GM12801 (cell line): ENCODE results near the gene R3HDML.

ENCODE experiments used
- TF ChIP-seq, protein P1 (sequence below): IDR thresholded peaks from one replicate; pipeline ENCODE4 v1.5.1; 2011; ENCODE audit warnings: control low read depth; ENCODE audit not compliant: insufficient read length; ENCODE audit errors: extremely low read depth

R3HDML gene

GRCh38 chr20:44335675-44336074 is 1.2 kb upstream of the R3HDML start:
- TF ChIP-seq, protein P1, sequence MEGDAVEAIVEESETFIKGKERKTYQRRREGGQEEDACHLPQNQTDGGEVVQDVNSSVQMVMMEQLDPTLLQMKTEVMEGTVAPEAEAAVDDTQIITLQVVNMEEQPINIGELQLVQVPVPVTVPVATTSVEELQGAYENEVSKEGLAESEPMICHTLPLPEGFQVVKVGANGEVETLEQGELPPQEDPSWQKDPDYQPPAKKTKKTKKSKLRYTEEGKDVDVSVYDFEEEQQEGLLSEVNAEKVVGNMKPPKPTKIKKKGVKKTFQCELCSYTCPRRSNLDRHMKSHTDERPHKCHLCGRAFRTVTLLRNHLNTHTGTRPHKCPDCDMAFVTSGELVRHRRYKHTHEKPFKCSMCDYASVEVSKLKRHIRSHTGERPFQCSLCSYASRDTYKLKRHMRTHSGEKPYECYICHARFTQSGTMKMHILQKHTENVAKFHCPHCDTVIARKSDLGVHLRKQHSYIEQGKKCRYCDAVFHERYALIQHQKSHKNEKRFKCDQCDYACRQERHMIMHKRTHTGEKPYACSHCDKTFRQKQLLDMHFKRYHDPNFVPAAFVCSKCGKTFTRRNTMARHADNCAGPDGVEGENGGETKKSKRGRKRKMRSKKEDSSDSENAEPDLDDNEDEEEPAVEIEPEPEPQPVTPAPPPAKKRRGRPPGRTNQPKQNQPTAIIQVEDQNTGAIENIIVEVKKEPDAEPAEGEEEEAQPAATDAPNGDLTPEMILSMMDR: no peak

DNA sequence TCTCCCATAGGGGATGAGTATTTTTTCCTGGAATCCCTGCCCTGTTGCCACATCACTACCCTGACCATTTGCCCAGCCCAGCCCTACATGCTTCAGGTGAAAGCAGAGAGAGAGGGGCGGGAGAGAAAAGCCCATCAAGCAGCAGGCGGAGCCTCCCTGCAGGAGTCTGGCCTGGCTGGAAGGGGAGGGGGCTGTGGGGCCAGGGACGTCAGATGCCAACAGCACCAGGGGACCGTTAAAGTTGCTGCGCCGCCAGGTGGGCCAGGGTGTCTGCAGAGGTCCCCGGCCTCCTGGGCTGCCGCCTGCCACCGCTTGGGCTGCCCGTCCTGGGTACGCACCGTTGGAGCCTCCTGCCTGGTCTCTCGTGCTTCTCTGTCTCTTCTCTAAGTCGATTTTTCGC is 757 bp upstream of the R3HDML start:
- TF ChIP-seq, protein P1: no peak

GRCh38 chr20:44342248-44342647 is 5.4 kb downstream of the R3HDML start:
- TF ChIP-seq, protein P1: no peak

- TF ChIP-seq, protein P1: no peak
Observed at GRCh38 chr20:44343162-44343675, 6.4 kb downstream of the R3HDML start.

DNA sequence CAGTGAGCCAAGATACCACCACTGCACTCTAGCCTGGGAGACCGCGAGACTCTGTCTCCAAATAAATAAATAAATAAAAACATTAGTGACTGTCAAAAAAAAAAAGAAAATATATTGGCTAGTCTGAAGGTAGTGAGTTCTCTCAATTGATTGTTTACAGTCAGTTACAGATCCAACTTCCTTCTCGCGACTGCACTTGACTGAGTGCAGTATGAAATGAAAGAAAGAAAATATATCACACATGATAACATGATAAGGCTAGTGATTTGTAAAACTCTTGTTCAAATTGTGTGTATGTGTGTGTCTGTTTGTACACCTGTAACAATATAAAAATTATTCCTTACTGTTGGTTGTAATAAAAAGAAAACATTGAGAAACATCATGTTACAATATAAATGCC is 7.9 kb downstream of the R3HDML start:
- TF ChIP-seq, protein P1: no peak

DNA sequence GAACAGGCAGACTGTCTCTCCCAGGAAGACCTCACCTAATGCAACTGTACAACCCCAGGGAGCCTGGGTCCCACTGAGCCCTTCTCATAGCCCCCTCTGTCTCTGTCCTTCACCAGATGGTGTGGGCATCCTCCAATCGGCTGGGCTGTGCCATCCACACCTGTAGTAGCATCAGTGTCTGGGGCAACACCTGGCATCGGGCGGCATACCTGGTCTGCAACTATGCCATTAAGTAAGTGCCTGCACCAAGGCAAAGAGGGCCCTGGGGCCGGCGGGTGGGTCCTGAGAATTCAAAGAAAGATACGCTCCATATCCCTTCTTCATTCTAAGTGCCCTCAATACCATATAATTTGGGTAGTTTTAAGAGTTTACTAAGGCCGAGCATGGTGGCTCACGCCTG is 8.3 kb downstream of the R3HDML start:
- TF ChIP-seq, protein P1: no peak

- TF ChIP-seq, protein P1: no peak
Observed at GRCh38 chr20:44348168-44348659, 11.4 kb downstream of the R3HDML start.
